Measurements from ENCODE around the gene PNMA8A. TPM values are rescaled to one million over a fixed set of nuclear protein-coding genes. Genes with fewer than 3 reads are reported as not detected.

Gene PNMA8A
- total RNA-seq, 1 donor from 2014 or later, result 25.8 TPM

DNA sequence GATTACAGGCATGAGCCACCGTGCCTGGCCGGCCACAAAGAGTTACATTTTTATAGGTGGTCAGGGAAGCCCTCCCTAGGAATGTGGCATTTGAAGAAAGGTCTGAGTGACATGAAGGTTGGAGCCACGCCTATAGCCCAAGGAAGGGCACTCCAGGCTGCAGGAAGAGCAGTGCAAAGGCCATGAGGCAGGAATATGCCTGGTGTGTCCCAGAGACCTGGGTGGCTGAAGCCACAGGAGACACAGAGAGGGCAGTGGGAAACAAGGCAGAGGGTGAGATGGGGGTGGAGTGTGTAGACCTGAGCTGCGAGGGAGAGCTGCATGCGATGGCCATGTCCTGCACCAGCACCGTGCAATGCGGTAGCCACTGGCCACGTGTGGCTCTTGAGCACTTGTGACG, 19.4 kb upstream of the PNMA8A start:
- Mint-ChIP-seq H3K27me3 (ENCODE audit: low read depth) (peaks cover 61% of the 10 kb centered on the region), H3K9me3 (no peaks in the 10 kb centered on the region), H3K4me1 (peaks cover 26% of the 10 kb centered on the region), H3K4me3 (no peak overlapping the region), H3K27ac (no peak overlapping the region), H3K36me3 (peaks cover 3% of the 10 kb centered on the region)
- TF ChIP-seq, protein P1, sequence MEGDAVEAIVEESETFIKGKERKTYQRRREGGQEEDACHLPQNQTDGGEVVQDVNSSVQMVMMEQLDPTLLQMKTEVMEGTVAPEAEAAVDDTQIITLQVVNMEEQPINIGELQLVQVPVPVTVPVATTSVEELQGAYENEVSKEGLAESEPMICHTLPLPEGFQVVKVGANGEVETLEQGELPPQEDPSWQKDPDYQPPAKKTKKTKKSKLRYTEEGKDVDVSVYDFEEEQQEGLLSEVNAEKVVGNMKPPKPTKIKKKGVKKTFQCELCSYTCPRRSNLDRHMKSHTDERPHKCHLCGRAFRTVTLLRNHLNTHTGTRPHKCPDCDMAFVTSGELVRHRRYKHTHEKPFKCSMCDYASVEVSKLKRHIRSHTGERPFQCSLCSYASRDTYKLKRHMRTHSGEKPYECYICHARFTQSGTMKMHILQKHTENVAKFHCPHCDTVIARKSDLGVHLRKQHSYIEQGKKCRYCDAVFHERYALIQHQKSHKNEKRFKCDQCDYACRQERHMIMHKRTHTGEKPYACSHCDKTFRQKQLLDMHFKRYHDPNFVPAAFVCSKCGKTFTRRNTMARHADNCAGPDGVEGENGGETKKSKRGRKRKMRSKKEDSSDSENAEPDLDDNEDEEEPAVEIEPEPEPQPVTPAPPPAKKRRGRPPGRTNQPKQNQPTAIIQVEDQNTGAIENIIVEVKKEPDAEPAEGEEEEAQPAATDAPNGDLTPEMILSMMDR (IDR thresholded peaks at IDR 0.05; ENCODE audit: unreplicated experiment), result no peak
- no peak for DNase-seq (ENCODE audit: low spot score in 2 of 2, unreplicated experiment in 2 of 2)

DNA sequence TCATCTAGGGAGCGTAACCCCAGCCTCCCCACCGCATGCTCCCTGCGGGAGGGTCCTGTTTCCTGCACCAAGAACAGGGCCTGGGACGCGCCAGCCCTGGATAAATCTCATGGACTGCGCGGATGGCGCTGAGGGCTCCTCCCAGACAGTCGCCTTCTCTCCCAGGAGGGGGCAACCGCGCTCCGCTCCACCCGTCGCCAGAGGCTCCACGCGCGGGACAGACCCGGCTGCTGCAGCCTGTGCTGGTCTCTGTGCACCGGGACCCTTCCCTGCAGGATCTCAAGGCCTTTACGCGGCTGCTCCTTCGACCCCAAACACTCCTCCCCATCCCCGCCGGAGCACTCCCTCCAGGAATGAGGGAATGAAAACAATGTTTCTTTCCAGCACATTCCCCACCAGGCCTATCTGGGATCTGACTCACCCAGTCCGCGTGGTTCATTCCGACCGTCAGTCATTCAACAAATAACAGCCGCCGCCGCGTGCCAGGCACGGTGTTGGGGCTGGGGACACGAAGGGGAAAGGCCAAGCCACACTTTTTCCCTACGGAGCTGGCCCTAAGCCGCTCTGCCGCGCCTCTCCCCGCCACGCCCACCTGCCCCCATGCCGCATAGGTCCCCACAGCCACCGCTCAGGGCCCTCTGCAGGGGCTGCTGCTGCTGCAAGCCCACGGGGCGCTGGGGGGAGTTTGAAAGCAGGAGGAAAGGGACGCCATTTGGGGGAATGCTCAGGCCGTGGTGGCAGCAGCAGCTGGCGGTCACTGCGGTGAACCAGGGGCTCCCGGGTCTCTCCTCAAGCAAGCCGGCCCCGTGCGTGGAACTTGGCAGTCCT, 18.3 kb upstream of the PNMA8A start:
- H3K27ac Mint-ChIP-seq, result no peak overlapping the region
- DNase-seq (ENCODE audit: low spot score in 2 of 2, unreplicated experiment in 2 of 2), result peak; percentile 25 to 52

DNA sequence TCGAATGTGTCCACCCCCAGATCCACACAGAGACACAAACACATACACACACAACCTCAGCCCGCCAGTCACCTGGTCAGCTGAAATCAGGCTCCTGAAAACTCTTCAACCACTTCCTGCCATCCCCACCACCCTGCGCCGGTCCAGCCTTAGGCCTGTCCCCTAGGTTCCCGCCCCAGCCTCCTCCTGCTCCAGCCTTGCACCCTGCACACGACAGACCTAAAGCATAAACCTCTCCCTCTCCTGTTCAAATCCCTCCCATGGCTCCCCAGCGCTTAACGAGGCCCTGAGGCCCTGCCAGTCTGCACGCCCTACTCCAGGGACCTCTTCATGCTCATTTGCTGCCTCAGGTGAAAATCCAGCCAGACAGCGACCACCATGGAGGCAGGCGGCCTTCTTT, 17.2 kb upstream of the PNMA8A start:
- DNase-seq (ENCODE audit: low spot score in 2 of 2, unreplicated experiment in 2 of 2), result no peak
- TF ChIP-seq, protein P1 (IDR thresholded peaks at IDR 0.05; ENCODE audit: unreplicated experiment), result no peak
- Mint-ChIP-seq H3K9me3 (no peaks in the 10 kb centered on the region), H3K27ac (no peak overlapping the region), H3K4me1 (peaks cover 20% of the 10 kb centered on the region), H3K4me3 (no peak overlapping the region), H3K27me3 (ENCODE audit: low read depth) (peaks cover 49% of the 10 kb centered on the region), H3K36me3 (no peaks in the 10 kb centered on the region)

More for the DNA sequence above, 18.3 kb upstream of the PNMA8A start:
- Mint-ChIP-seq H3K36me3 (peaks cover 2% of the 10 kb centered on the region), H3K4me1 (peaks cover 22% of the 10 kb centered on the region), H3K9me3 (no peaks in the 10 kb centered on the region), H3K4me3 (peak overlapping the region; percentile 55), H3K27me3 (ENCODE audit: low read depth) (peaks cover 57% of the 10 kb centered on the region)
- TF ChIP-seq, protein P1 (IDR thresholded peaks at IDR 0.05; ENCODE audit: unreplicated experiment), result no peak

DNA sequence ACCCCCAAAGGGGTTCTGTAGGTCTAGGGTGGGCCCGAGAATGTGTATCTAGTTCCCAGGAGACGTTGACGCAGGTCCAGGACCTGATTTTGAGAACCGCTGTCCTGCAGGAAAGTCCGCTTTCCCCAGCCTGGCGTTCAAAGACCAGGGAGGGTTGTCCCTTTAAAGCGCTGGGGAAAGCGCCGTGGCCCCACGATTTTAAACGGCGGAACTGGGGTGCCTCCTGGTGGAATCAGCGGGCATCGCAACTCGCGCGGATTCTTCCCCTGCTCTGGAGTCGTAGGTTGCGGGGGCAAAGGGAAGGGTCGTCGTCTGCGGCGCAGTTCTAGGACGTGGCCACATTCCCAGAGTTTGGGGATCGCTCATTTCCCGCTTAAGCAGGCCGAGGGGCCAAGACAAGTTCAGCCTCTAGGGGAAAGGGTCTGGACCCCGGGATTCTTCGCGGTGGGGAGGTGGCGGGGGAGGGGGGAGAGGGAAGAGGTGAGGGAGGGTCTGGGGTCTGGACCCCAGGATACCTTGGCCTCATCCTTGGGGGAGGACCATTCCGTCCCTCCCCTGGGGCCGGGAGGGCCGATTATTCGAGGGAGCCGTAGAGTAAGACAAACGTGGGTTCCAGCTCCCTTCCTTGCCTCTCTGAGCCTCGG, 16.6 kb upstream of the PNMA8A start:
- Mint-ChIP-seq H3K27ac (no peak overlapping the region), H3K36me3 (no peaks in the 10 kb centered on the region), H3K9me3 (no peaks in the 10 kb centered on the region), H3K4me3 (peak overlapping the region; percentile 59), H3K4me1 (peaks cover 20% of the 10 kb centered on the region), H3K27me3 (ENCODE audit: low read depth) (peaks cover 45% of the 10 kb centered on the region)
- peak; percentile 70 to 94 for DNase-seq (ENCODE audit: low spot score in 2 of 2, unreplicated experiment in 2 of 2)
- TF ChIP-seq, protein P1 (IDR thresholded peaks at IDR 0.05; ENCODE audit: unreplicated experiment), result peak; percentile 95

DNA sequence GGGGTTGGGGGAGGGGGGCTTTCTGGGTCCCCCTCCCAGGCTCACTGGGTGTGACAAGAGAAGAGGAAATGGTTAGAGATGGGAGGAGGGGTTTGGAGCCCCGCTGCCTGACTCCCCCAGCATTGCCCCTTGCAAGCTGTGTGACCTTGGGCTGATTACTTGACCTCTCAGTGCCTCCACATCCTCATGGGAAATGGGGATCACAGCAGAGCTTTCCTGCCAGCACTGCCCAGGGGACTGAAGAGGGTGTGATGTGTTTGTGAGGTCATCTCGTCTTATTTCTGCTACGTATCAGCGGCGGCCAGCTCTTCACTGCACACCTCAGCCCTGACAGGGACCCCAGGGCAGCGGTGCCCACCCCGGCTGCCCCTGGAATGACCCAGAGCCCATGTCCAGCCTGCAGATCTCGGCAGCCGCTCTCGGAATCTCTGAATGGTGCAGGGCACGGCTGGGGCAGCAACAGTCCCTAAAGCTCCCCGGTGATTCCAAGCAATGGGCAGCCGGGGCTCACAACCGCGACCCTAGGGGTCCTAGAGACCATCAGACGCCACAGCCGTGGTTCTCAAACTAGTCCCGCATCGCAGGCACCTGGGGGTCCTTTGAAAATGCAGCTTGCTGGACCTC, 15.9 kb upstream of the PNMA8A start:
- Mint-ChIP-seq H3K36me3 (no peaks in the 10 kb centered on the region), H3K27me3 (ENCODE audit: low read depth) (peaks cover 43% of the 10 kb centered on the region), H3K9me3 (no peaks in the 10 kb centered on the region), H3K4me1 (peaks cover 23% of the 10 kb centered on the region), H3K27ac (no peak overlapping the region), H3K4me3 (peak overlapping the region; percentile 59)
- TF ChIP-seq, protein P1 (IDR thresholded peaks at IDR 0.05; ENCODE audit: unreplicated experiment), result no peak
- DNase-seq (ENCODE audit: low spot score in 2 of 2, unreplicated experiment in 2 of 2), result no peak

Data from mesothelial cell of epicardium (in vitro differentiated cells).